GM21526 (cell line): ENCODE data around the gene CHAT.
"Not testable (repeated sequence)": the region's sequence is repeated elsewhere in the genome, so short reads cannot be mapped to it uniquely, and the experiment has no call there.

Source experiments
- ATAC-seq: cut with Tn5 transposase; IDR thresholded peaks from one replicate; pipeline ENCODE4 v1.9.1; 2021; ENCODE audit warnings: moderate library complexity; ENCODE audit not compliant: unreplicated experiment, low FRiP score

CHAT gene

DNA sequence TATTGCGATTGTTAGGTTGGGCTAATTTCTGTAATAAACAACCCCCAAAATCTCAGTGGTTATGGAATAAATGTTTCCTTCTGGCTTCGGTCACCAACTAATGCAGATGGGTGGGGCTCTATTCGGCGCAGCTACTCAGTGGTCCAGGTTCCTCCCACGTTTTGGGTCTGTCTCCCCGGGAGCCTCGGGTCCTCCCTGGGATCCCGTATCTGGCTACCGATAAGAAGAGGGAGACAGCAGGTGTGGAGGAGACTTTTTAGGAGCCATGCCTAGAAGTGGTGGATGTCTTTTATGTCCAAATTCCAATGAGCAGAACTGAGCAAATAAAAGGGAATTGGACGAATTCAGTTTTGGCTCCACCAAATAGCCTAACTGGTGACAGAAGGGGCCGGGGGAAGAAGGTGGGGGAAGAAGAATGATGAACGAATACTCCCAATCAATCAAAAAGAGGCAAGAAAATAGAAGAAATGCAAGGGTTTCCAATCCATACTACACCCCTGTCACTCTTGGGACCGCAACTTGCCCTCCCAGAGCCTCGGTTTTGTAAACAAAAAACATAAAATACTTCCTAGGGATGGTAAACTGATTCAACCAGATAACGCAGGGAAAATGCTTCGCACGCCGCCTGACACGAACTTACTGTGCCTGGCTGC lies 65.1 kb downstream of the CHAT start:
- ATAC-seq: no peak

DNA sequence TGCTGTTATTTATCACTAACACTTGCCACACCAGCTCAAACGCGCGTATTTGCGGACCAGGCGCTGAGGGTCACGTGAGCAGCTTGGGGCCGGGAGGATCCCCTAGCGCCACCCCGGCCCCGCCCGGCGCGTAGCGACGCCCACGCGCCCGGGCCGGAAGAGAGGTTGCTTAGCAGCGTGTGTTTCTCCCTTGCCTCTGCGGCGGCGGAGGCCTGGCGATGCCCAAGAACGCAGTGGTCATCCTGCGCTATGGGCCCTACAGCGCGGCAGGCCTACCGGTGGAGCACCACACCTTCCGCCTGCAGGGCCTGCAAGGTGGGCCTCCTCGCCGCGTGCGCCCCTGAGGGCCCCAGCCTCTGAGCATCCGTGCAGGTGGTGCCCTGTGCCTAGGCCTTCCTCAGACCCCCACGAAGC lies 65.7 kb downstream of the CHAT start, which contains the start of gene C10orf53:
Gene C10orf53, plus strand, starts transcription at position 172 of the 414 bp plus-strand sequence. Its CDS starts 47 bp downstream, at position 219.
- no peak for ATAC-seq

DNA sequence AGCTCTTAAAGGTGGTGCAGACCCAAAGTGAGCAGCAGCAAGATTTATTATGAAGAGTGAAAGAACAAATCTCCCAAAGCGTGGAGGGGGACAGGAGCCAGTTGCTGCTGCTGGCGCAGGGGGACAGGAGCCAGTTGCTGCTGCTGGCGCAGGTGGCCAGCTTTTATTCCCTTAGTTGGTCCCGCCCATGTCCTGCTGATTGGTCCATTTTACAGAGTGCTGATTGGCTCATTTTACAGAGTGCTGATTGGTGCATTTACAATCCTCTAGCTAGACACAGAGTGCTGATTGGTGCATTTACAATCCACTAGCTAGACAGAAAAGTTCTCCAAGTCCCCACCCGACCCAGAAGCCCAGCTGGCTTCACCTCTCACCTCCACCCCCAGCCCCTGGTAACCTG lies 68.6 kb downstream of the CHAT start:
- not testable (repeated sequence) for ATAC-seq

DNA sequence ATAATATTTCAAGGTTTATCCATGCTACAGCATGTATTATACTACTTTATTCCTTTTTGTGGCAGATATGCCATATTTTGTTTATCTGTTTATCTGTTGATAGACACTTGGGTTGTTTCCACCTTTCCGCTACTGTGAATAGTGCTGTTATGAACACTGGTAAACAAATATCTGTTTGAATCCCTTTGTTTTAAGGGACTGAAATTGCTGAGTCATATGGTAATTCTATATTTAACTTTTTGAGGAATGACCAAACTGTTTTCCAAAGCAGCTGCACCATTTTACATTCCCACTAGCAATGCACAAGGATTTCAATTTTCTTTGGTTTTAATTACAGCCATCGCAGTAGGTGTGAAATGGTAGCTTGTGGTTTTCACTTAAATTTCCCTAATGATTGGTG lies 69.0 kb downstream of the CHAT start:
- no peak for ATAC-seq

DNA sequence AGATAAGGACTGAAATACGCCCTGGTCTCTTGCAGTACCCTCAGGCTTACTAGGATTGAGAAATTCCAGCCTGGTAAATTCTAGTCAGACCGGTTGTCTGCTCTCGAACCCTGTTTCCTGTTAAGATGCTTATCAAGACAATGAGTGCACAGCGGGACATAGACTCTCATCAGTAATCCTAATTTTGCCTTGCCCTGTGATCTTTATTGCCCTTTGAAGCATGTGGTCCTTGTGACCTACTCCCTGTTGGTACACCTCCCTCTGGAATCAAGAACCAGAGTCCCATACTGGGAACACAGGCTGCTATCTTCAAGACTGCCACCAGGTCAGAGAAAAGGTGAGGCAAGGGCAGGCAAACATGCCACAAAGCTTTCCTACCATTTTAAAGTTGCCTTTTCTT lies 72.8 kb downstream of the CHAT start:
- no peak for ATAC-seq

DNA sequence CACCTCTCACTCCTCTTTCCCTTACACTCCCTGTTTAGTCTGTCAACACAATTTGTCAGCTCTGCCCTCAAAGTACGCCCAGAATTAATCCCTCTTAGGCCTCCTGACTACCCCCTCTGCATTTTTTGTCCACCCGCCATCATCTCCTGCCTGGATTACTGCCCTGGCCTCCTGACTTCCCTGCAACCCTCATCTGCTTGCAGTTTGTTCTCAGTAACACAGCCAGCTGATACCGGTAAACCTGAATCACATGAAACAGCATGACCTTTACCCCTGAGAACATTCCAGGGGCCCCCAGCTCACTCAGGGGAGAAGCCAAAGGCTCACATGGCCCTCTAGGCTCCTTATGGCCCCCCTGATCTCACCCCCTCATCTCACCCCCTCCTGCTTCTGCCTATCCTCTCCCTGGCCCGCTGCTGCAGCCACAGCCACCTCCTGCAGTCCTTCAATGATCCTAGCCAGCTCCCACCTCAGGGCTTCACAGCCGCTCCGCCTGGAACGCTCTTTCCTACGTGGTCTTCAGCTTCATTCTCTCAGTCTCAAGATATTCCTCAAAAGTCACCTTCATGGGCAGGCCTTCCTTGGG lies 74.5 kb downstream of the CHAT start:
- ATAC-seq: no peak

DNA sequence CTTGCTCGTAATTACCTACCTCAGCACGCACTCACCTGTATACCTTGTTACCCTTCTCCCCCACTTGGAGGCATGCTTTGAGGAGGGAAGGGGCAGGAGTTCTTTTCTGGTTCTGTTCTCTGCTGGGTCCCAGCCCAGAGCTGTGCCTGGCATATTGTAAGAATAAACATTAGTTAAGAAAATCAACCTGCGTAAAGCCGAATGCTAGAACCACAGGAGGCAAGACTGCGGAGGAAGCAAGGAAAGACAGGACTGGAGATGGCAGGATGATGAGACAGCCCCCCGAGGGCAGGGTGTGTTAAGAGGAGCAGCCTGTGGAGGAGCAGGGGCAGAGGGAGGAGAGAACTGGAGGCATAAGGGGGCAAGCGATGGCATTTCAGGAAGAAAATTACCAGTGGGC lies 75.1 kb downstream of the CHAT start:
- no peak for ATAC-seq

DNA sequence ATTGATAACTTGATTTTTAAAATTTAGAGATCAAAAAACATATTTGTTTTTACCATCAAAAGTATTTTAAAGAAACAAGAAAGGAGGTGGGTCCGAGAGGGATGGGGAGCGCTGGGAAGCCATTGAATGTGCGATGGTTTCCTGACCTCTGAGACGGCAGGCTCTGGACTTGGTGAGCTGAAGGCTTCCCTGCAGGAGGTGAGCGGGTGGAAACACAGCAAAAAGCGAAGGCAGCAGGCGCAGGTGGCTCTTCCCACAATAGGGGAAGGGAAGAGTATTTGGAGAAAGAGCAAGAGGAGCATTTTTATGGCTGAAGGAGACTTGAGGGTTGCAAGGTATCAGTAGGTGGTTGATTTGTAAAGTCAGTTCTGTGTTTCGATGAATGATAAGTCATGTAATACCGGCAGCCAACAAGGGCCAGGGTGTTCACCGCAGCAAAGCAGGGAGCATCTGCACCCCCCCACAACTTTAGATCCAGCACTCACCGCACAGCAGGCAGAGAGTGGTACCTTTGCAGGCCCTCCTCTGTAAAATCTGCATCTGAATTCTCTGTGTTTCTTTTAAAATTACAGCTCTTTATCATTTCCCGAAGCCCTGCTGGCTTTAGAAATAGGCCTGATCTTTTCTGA lies 76.2 kb downstream of the CHAT start:
- ATAC-seq: no peak

DNA sequence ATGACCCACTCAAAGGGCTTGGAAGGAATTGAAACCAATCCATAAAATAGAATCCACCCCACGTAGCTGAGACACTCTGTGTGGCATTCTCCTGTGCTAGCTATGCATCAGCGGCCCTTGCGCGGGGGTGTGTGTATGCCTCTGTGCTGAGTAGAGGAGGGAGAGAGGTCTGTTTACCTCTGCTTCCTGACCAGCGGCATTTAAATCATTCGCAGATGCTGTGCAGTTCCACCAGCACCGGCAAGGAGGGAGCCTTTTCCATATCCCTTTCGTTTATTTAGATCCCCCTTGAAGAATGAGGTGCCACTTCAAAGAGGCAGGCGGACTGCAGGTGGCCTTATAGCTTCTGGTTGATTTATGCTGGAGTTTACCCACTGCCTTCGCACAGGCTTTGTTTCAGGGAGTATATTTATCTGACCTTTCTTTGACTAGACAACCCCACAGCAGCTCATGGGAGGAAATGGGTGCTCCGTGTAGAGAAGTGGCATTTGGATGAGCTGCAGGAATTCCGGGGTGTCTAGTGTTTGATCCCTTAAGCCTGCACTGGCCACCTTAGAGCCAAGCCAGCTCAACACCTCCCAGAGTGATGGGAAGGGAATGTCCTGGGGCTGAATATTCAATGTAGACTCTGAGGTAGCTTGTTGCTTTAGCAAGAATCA lies 77.0 kb downstream of the CHAT start:
- ATAC-seq: no peak

DNA sequence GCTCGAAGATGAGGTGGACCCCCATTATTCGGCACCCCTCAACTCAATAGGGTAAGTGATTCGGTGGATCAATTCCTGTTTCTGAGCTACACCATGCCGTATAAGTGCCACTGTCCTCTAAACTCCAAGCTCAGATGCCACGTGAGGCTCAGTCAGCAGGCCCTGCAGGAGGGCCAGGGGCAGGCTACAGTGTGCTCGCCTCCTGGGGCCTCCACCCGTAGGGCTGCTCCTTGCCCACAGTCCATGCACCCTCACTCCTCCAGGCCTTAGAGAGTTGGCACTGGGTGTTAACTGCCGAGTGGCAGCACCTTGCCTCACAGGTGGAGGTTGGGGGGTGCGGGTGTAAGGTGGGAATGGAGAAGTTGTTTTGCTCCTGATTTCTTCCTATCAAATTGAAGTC lies 77.8 kb downstream of the CHAT start:
- no peak for ATAC-seq

DNA sequence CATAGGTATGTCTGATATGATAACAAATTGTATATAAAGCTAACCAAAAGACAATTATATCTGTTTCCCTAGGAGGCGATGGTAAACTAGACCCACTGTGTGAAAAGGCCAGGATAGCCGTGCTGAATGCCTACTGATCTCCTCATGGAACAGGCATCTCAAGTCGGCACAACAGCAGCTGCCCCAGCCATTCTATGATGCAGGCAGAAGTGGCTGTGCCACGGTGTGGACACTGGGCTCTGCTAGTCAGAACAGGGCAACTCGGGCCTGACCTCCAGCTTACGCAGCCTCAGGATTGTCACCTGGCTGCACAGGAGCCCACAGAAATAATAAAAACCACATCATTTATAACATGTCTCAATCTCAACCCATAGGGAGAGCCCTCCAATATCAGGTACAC lies 80.6 kb downstream of the CHAT start:
- no peak for ATAC-seq

DNA sequence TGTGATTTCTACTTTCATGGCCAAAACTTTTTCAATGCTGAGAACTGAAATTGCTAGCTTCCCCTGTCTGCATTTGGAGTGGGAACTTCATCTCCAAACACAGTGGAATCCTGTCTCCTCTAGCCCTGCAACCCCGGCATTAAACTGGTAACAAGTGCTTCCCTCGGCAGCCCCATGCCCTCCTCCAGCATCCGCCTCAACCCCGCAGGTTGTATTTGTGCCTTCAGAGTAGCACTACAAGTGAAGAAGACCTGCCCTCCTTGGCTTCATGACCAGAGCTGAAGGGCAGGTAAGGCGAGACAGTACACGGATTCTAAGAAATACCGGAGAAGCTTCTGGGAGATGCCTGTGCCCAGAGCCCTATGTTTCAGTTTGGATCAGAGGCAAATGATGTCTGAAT lies 82.5 kb downstream of the CHAT start:
- no peak for ATAC-seq

DNA sequence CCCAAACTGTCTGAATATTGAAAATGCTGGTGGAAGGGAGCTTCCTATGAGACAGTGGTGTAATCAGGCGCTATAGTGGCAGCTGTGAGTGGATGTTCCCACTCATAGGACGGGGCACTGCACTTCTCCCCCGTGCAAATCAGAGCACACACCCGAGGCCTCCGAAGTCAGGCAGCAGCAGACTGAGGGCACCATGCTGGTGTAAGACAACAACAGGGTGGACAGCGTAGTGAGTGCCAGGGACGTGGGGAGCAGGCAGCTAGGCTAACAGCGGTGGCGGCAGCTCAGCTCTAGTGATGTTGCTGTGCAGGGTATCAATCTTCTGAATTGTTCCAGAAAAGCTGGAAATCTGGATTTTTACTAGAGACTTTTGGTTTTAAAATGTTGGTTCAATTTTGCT lies 84.8 kb downstream of the CHAT start:
- no peak for ATAC-seq

DNA sequence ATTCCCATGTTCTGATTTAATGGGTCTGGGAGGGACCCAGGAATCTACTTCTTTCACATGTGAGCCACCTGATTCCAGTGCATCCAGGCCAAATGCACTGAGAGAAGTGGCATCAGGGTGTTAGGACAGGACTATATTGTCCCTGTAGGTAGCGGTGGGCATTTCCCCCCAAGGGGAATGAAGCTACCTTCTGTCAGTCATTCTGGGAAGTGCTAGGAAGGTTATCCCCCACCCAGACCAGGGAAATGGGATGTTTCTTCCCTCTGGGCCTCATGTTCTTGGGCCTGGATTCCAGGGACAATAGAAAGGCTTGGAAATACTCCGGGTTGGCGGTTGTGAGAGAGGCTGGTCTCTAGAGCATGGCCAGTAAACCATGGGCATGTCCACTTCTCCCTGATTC lies 86.4 kb downstream of the CHAT start:
- ATAC-seq: no peak

DNA sequence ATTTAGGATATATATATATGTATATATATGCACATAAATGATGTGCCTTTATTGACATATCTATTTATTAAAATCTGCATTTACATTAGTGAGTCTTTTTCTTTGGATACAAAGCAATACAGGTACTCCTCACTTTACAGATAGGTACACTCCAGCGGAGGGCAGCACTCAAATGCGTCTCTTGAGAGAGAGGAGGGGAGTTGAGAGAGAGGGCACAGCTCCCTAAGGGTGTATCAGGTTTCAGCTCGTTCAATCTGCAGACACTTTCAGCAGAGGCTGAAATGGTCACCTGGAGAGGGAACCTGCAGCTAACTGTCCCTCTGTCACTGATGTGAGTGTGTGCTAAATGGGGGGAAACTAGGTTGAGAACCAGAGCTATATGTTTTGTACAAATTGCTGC lies 87.2 kb downstream of the CHAT start:
- ATAC-seq: no peak

DNA sequence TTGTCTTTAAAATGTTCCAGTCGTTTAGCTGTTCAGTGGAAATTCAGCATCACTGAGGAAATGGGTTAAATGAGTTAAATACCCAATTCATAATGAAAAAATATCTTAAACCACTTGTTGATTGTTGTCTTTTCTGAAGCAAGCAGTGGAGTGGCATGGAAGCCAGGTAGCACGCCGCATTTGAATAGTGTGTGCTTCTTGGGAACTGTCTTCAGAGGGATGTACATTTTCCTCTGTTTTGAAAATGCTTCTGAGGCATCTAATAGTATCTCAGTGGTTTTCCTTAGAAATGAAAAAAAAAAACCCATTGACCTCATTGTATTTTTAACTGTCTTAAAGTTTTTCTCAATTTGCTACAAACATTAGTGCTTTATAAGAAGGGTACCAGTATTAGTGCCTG lies 93.7 kb downstream of the CHAT start:
- ATAC-seq: no peak

DNA sequence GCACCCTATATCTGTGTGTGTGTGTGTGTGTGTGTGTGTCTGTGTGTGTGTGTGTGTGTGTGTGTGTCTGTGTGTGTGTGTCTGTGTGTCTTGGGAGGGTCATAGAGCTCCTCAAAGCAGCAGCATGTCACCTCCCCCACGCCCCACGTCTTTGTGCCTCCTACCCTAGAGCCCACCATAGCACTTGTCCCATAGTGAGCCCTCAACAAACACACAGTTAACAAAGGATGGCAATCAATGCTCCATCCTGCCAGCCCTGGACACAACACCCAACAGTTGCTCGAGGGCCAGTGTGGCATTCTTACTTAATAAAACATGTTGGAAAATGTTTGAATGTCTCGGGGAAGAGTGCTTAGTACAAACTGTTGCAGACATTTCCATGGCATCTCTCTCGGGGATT lies 96.1 kb downstream of the CHAT start:
- no peak for ATAC-seq

DNA sequence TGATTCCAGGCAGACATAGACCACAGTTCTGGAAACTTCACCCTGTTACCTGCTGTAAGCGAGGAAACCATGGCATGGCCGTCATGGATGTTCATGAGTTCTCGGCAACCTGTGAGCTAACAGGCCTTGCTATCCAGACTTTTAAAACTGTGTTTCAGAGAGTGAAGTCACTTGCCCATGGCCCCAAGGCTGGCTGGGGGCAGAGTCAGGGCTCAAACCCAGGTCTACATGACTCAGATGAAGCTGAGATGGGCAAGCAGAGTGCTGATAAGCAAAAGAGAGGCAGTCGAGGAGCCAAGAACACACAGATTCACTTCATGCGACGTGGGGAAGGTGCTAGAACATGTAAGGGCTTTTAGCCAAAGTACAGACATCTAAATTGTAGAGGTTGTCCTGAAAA lies 97.1 kb downstream of the CHAT start:
- no peak for ATAC-seq

DNA sequence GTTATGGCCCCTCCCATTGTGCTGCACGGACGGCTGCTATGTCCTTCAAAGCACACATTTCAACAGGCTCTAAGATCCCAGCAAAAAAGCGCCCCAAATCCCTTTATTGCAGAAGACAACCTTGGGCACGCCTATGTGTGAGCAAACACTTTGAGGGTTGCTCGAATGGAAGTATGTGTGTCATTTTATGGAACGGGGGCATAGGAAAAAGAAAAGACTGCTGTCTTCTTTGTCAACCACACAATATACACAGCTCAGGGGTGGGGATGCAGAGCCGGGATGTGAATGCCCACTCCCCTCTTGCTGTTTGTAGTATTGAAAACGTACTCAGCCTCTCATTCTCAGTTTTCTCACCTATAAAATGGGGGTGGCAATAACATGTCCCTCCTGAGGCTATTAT lies 97.6 kb downstream of the CHAT start:
- ATAC-seq: no peak

DNA sequence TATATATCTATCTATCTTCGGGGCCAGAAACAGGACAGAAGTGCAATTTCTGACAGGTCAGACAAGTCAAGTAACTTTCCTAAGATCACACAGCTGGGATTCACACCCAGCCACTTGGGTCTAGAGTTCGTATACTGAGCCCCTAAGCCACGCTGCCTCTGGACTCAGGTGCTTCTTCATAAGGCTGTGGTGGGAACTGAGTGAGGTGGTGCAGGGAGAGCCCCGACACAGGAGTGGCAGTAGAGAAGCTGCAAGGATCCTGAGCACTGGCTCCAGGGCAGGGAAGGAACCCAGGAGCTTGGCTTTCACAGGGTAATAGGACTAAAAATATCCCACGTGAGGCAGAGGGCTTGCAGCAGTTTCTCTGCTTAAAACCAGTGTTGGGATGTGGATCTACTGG lies 99.4 kb downstream of the CHAT start:
- no peak for ATAC-seq
